ENCODE measurements around the gene FNDC11. TPM values are rescaled to one million over a fixed set of nuclear protein-coding genes. Genes with fewer than 3 reads are reported as not detected.

The FNDC11 gene, protein sequence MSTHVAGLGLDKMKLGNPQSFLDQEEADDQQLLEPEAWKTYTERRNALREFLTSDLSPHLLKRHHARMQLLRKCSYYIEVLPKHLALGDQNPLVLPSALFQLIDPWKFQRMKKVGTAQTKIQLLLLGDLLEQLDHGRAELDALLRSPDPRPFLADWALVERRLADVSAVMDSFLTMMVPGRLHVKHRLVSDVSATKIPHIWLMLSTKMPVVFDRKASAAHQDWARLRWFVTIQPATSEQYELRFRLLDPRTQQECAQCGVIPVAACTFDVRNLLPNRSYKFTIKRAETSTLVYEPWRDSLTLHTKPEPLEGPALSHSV
- total RNA-seq = 1.1 TPM
- 1.2 TPM for polyA plus RNA-seq
- long read RNA-seq, donor 1, partial matches to known transcripts = 0 of 1 reads
- long read RNA-seq, donor 1, other reads (novel, unspliced or antisense) = 0 of 1 reads
- long read RNA-seq, donor 2 = 0 reads
- long read RNA-seq, donor 3 = 0 reads
- long read RNA-seq, donor 4 = 0 reads
- long read RNA-seq, donor 5, partial matches to known transcripts = 0 of 1 reads
- long read RNA-seq, donor 5, other reads (novel, unspliced or antisense) = 0 of 1 reads
- long read RNA-seq, donor 6 = 0 reads
- long read RNA-seq, donor 7 = 0 reads
- long read RNA-seq, donor 8, partial matches to known transcripts = 0 of 1 reads
- long read RNA-seq, donor 8, other reads (novel, unspliced or antisense) = 0 of 1 reads
- long read RNA-seq, donor 9 = 0 reads
- long read RNA-seq, donor 10 = 0 reads

DNA sequence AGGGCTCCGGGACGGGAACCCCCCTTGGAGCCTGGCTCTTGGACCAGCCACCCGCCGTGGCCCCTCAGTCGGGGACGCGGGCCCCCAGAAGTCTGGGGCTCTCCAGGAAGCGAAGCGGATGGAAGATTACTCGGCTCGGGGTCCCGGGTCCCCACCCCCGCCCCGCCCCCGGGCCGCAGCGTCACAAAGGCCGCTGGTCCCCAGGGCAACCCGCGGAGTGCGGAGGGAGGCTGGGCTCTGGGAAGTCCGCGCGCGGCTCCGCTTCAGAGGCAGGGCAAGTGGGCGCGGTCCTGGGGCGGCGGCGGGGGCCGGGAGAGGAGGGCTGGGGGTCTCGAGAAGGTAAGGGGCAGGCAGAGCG lies at the start of gene FNDC11:
TSS of gene FNDC11 (plus strand) at position 227 of the 358 bp plus-strand sequence. CDS start 1,505 bp downstream, outside the sequence.
- 2% methylated on average over 34 of the region's 34 CpGs for WGBS
- Histone ChIP-seq H3K27ac (ENCODE audit: low read depth in 1 of 2, low read length in 1 of 2) (peak within 1 kb of the TSS; percentile 66 to 98), H3K27me3 (ENCODE audit: control insufficient read depth in 2 of 2, insufficient read depth in 1 of 2, low read length in 1 of 2) (peaks cover 0 to 42% of the 10 kb centered on the region in 2 donors), H3K9me3 (ENCODE audit: control insufficient read depth in 2 of 2, insufficient read depth in 1 of 2, low read length in 1 of 2) (peaks cover 0 to 11% of the 10 kb centered on the region in 2 donors), H3K36me3 (ENCODE audit: control insufficient read depth in 2 of 2, insufficient read depth in 2 of 2, low read length in 1 of 2) (no peaks in the 10 kb centered on the region), H3K4me1 (ENCODE audit: control insufficient read depth in 2 of 2, insufficient read depth in 2 of 2, low read length in 2 of 2) (peaks cover 15 to 42% of the 10 kb centered on the region in 2 donors), H3K4me3 (ENCODE audit: low read length in 2 of 2) (peak within 1 kb of the TSS; percentile 60 to 61)
- peak in 3 of 9 donors; percentile 42 to 67 (median 44) for DNase-seq (ENCODE audit: low read depth in 6 of 9, low spot score in 9 of 9)

DNA sequence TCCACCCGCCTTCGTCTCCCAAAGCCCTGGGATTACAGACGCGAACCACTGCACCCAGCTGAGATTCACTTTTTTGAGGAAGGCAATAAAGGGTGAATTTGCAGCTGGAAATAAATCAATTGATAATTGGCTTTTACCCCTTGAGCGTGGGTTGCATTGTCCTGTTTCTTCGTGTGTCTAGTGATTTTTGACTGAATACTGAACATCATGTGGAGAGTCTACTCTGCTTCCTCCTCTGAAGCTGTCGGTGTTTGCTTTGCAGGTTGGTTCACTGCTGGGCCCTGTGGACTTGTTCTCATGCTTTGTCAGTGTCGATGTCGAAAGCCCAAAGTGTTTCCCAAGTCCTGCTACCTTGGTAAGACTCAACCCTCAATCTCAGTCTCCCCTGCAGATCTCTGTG lies 49.3 kb upstream of the FNDC11 start:
- Histone ChIP-seq H3K4me3 (ENCODE audit: low read length in 2 of 2) (no peak overlapping the region), H3K27ac (ENCODE audit: low read depth in 1 of 2, low read length in 1 of 2) (no peak overlapping the region), H3K9me3 (ENCODE audit: control insufficient read depth in 2 of 2, insufficient read depth in 1 of 2, low read length in 1 of 2) (peaks cover 3 to 16% of the 10 kb centered on the region in 2 donors), H3K4me1 (ENCODE audit: control insufficient read depth in 2 of 2, insufficient read depth in 2 of 2, low read length in 2 of 2) (no peaks in the 10 kb centered on the region), H3K36me3 (ENCODE audit: control insufficient read depth in 2 of 2, insufficient read depth in 2 of 2, low read length in 1 of 2) (no peaks in the 10 kb centered on the region), H3K27me3 (ENCODE audit: control insufficient read depth in 2 of 2, insufficient read depth in 1 of 2, low read length in 1 of 2) (peaks cover 13 to 49% of the 10 kb centered on the region in 2 donors)
- WGBS = 89% methylated on average over 9 of the region's 9 CpGs
- DNase-seq (ENCODE audit: low read depth in 6 of 9, low spot score in 9 of 9) = no peak

DNA sequence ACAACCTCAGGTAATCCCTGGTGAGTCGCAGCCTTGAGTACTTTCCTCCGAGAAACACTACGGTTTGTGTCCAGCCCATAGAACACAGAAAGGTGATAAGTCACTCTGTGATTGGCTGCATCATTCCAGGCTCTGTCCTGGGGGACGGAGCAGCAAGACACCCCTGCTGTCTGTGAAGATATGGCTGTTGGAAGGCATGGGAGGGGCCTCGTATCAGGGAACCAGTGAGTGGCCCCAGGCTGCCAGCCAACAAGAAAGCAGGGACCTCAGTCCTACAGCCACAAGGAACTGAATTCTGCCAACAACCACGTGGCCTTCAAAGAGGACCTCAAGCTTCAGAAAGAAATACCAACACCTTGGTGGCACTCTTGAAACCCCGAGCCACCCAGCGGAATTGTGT lies 48.7 kb upstream of the FNDC11 start:
- WGBS = 81% methylated on average over 8 of the region's 8 CpGs
- no peaks in the 10 kb centered on the region for H3K4me1 ChIP-seq (ENCODE audit: control insufficient read depth in 2 of 2, insufficient read depth in 2 of 2, low read length in 2 of 2)
- H3K36me3 ChIP-seq (ENCODE audit: control insufficient read depth in 2 of 2, insufficient read depth in 2 of 2, low read length in 1 of 2) = no peaks in the 10 kb centered on the region
- no peak overlapping the region for H3K4me3 ChIP-seq (ENCODE audit: low read length in 2 of 2)
- no peak for DNase-seq (ENCODE audit: low read depth in 6 of 9, low spot score in 9 of 9)
- peaks cover 7 to 43% of the 10 kb centered on the region in 2 donors for H3K27me3 ChIP-seq (ENCODE audit: control insufficient read depth in 2 of 2, insufficient read depth in 1 of 2, low read length in 1 of 2)
- no peak overlapping the region for H3K27ac ChIP-seq (ENCODE audit: low read depth in 1 of 2, low read length in 1 of 2)
- peaks cover 3 to 16% of the 10 kb centered on the region in 2 donors for H3K9me3 ChIP-seq (ENCODE audit: control insufficient read depth in 2 of 2, insufficient read depth in 1 of 2, low read length in 1 of 2)

DNA sequence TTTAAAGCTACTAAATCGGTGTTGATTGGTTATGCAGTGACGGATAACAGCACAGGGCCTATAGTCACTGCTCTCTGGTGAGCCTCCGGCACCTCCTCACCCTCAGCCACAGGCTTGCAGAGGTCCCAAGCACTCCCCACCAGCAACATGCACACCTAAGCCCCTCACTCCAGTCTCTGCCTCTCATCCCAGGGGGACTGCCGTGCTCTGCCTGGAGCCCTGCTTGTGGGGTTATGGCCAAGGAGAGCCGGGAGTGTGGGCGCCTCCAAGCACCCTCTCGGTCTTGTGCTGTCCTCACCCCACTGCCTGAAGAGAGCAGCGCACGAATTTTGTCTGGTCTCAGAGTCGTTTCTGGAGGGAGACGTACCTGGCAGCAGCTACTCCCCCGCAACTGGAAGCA lies 48.2 kb upstream of the FNDC11 start:
- no peak for DNase-seq (ENCODE audit: low read depth in 6 of 9, low spot score in 9 of 9)
- Histone ChIP-seq H3K27ac (ENCODE audit: low read depth in 1 of 2, low read length in 1 of 2) (no peak overlapping the region), H3K9me3 (ENCODE audit: control insufficient read depth in 2 of 2, insufficient read depth in 1 of 2, low read length in 1 of 2) (peaks cover 3 to 16% of the 10 kb centered on the region in 2 donors), H3K4me3 (ENCODE audit: low read length in 2 of 2) (no peak overlapping the region), H3K27me3 (ENCODE audit: control insufficient read depth in 2 of 2, insufficient read depth in 1 of 2, low read length in 1 of 2) (peaks cover 3 to 39% of the 10 kb centered on the region in 2 donors), H3K36me3 (ENCODE audit: control insufficient read depth in 2 of 2, insufficient read depth in 2 of 2, low read length in 1 of 2) (no peaks in the 10 kb centered on the region), H3K4me1 (ENCODE audit: control insufficient read depth in 2 of 2, insufficient read depth in 2 of 2, low read length in 2 of 2) (no peaks in the 10 kb centered on the region)
- 86% methylated on average over 12 of the region's 12 CpGs for WGBS

DNA sequence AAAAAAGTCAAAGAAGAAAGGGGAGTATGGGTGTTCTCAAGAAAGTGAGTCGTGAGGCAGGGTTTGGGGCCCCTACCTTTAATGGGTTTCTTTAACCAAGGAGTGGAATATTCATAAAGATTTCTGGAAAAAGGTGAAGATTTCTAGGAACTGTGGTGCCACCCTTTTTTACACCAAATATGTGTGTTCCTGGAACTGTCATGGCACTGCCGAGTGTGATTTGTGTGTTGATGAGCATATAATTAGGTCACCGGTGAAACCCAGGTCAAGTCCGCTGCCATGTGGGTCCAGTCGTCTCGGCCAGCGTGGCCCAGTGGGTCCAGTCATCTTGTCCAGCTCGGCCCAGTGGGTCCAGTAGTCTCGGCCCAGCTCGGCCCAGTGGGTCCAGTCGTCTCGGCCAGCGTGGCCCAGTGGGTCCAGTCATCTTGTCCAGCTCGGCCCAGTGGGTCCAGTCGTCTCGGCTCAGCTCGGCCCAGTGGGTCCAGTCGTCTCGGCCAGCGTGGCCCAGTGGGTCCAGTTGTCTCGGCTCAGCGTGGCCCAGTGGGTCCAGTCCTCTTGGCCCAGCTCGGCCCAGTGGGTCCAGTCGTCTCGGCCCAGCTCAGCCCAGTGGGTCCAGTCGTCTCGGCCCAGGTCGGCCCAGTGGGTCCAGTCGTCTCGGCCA lies 46.7 kb upstream of the FNDC11 start:
- WGBS = 93% methylated on average over 30 of the region's 30 CpGs
- Histone ChIP-seq H3K4me1 (ENCODE audit: control insufficient read depth in 2 of 2, insufficient read depth in 2 of 2, low read length in 2 of 2) (no peaks in the 10 kb centered on the region), H3K9me3 (ENCODE audit: control insufficient read depth in 2 of 2, insufficient read depth in 1 of 2, low read length in 1 of 2) (peaks cover 3 to 16% of the 10 kb centered on the region in 2 donors), H3K27me3 (ENCODE audit: control insufficient read depth in 2 of 2, insufficient read depth in 1 of 2, low read length in 1 of 2) (peaks cover 3 to 28% of the 10 kb centered on the region in 2 donors), H3K36me3 (ENCODE audit: control insufficient read depth in 2 of 2, insufficient read depth in 2 of 2, low read length in 1 of 2) (no peaks in the 10 kb centered on the region), H3K27ac (ENCODE audit: low read depth in 1 of 2, low read length in 1 of 2) (no peak overlapping the region), H3K4me3 (ENCODE audit: low read length in 2 of 2) (no peak overlapping the region)
- DNase-seq (ENCODE audit: low read depth in 6 of 9, low spot score in 9 of 9) = no peak

DNA sequence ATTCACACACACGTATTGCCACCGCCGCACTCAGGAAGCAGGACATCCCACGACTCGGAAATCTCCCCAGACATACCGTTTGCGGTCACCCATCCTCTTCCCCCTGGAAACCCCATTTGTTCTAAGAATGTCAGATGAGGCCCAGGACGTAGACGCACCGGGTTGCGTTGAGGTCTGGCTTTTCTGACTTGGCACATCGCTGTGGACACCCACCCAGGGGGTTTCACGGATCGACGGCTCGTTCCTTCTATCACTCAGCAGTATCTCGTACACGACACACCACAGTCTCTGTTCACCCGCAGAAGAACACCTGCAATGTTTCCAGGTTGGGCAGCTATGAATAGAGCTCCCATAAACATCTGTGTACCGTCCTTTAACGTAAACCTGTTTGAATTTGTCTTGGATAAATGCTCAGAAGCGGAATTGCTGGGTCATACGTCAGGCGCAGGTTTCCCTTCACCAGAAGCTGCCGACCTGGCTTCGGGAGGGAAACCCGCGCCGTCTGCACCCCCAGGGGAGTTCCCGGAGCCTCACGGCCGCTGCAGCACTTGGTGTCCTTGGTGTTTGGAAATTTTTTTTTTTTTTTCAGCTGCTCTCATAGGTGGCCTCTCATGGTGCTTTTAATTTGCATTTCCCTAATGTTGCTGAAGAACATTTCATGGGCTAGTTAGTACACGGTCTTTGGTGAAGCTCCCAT lies 45.7 kb upstream of the FNDC11 start:
- no peak overlapping the region for H3K4me3 ChIP-seq (ENCODE audit: low read length in 2 of 2)
- no peaks in the 10 kb centered on the region for H3K4me1 ChIP-seq (ENCODE audit: control insufficient read depth in 2 of 2, insufficient read depth in 2 of 2, low read length in 2 of 2)
- DNase-seq (ENCODE audit: low read depth in 6 of 9, low spot score in 9 of 9) = no peak
- H3K9me3 ChIP-seq (ENCODE audit: control insufficient read depth in 2 of 2, insufficient read depth in 1 of 2, low read length in 1 of 2) = peaks cover 3 to 16% of the 10 kb centered on the region in 2 donors
- H3K36me3 ChIP-seq (ENCODE audit: control insufficient read depth in 2 of 2, insufficient read depth in 2 of 2, low read length in 1 of 2) = no peaks in the 10 kb centered on the region
- 87% methylated on average over 33 of the region's 33 CpGs for WGBS
- peaks cover 0 to 21% of the 10 kb centered on the region in 2 donors for H3K27me3 ChIP-seq (ENCODE audit: control insufficient read depth in 2 of 2, insufficient read depth in 1 of 2, low read length in 1 of 2)
- no peak overlapping the region for H3K27ac ChIP-seq (ENCODE audit: low read depth in 1 of 2, low read length in 1 of 2)

DNA sequence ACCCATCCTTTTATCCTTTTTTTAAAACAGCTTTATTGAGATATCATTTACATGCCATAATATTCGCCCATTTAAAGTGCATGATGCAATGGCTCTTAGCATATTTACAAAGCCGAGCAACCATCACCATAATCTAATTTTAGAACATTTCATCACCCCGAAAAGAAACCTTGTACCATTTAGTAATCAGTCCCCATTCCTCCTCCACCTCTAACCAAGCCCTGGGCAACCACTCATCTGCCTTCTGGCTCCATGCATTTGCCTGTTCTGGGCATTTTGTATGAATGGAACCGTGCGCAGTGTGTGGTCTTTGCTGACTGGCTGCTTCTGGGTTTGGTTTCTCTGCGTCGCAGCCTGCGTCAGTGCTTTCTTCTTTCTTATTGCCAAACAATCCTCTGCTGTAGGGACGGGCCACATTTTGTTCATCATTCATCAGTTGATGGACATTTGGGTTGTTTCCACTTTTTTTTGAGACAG lies 44.8 kb upstream of the FNDC11 start:
- 95% methylated on average over 9 of the region's 9 CpGs for WGBS
- Histone ChIP-seq H3K27ac (ENCODE audit: low read depth in 1 of 2, low read length in 1 of 2) (no peak overlapping the region), H3K36me3 (ENCODE audit: control insufficient read depth in 2 of 2, insufficient read depth in 2 of 2, low read length in 1 of 2) (no peaks in the 10 kb centered on the region), H3K4me3 (ENCODE audit: low read length in 2 of 2) (no peak overlapping the region), H3K4me1 (ENCODE audit: control insufficient read depth in 2 of 2, insufficient read depth in 2 of 2, low read length in 2 of 2) (no peaks in the 10 kb centered on the region), H3K9me3 (ENCODE audit: control insufficient read depth in 2 of 2, insufficient read depth in 1 of 2, low read length in 1 of 2) (peaks cover 3 to 16% of the 10 kb centered on the region in 2 donors), H3K27me3 (ENCODE audit: control insufficient read depth in 2 of 2, insufficient read depth in 1 of 2, low read length in 1 of 2) (peaks cover 0 to 16% of the 10 kb centered on the region in 2 donors)
- DNase-seq (ENCODE audit: low read depth in 6 of 9, low spot score in 9 of 9) = no peak

DNA sequence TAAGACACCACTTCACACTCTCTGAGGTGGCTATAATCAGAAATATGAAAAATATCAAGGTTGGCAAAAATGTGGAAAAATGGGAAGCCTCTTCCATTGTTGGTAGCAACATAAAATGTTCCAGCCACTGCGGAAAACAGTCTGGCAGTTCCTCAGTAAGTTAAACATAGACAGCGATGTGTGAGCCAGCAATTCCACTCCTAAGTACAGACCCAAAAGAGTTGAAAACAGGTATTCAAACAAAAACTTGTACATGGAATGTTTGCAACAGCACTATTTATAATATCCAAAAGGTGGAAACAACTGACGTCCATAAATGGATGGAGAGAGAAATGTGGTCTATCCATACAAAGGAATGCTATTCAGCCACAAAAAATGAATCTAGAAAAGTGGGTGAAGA lies 40.8 kb upstream of the FNDC11 start:
- 94% methylated on average over 3 of the region's 3 CpGs for WGBS
- peaks cover 2 to 26% of the 10 kb centered on the region in 2 donors for H3K27me3 ChIP-seq (ENCODE audit: control insufficient read depth in 2 of 2, insufficient read depth in 1 of 2, low read length in 1 of 2)
- DNase-seq (ENCODE audit: low read depth in 6 of 9, low spot score in 9 of 9) = no peak

More for the DNA sequence above, 40.8 kb upstream of the FNDC11 start:
- H3K4me3 ChIP-seq (ENCODE audit: low read length in 2 of 2) = no peak overlapping the region
- H3K27ac ChIP-seq (ENCODE audit: low read depth in 1 of 2, low read length in 1 of 2) = no peak overlapping the region
- H3K9me3 ChIP-seq (ENCODE audit: control insufficient read depth in 2 of 2, insufficient read depth in 1 of 2, low read length in 1 of 2) = peaks cover 0 to 3% of the 10 kb centered on the region in 2 donors
- H3K36me3 ChIP-seq (ENCODE audit: control insufficient read depth in 2 of 2, insufficient read depth in 2 of 2, low read length in 1 of 2) = no peaks in the 10 kb centered on the region
- H3K4me1 ChIP-seq (ENCODE audit: control insufficient read depth in 2 of 2, insufficient read depth in 2 of 2, low read length in 2 of 2) = no peaks in the 10 kb centered on the region
